HEK293T (cell line): ENCODE results near the gene PLA2G2D.

ENCODE experiments used
- ARNT ChIP-seq: fragments of 450-650 bp; IDR thresholded peaks from 2 replicates; pipeline ENCODE4 v1.6.1; 2017; ENCODE audit warnings: mild to moderate bottlenecking
- CTBP1 ChIP-seq: fragments of 450-650 bp; IDR thresholded peaks from 2 replicates; pipeline ENCODE4 v1.6.1; 2016; ENCODE audit warnings: borderline replicate concordance
- FOXK2 ChIP-seq: fragments of 450-650 bp; IDR thresholded peaks from 2 replicates; pipeline ENCODE4 v1.6.1; 2016; ENCODE audit warnings: mild to moderate bottlenecking
- FOXM1 ChIP-seq: fragments of 450-650 bp; IDR thresholded peaks from 2 replicates; pipeline ENCODE4 v1.6.1; 2017; ENCODE audit warnings: mild to moderate bottlenecking, borderline replicate concordance
- LEF1 ChIP-seq: fragments of 450-650 bp; IDR thresholded peaks from 2 replicates; pipeline ENCODE4 v1.6.1; 2017; ENCODE audit warnings: mild to moderate bottlenecking, borderline replicate concordance

GRCh38 chr1:20105856-20106255 is 13.5 kb downstream of the PLA2G2D start:
- TF ChIP-seq FOXK2 (no peak), ARNT (no peak), LEF1 (no peak), FOXM1 (no peak), CTBP1 (no peak)
